Activated gamma-delta T cell (primary cell): Measurements from ENCODE around the gene OTOA.
"Not testable (repeated sequence)": the region's sequence is repeated elsewhere in the genome, so short reads cannot be mapped to it uniquely, and the experiment has no call there.

Experiments
- DNase-seq: peaks from one replicate; lab custom pipeline; 2025; lab: John Stamatoyannopoulos, UW

Gene OTOA

DNA sequence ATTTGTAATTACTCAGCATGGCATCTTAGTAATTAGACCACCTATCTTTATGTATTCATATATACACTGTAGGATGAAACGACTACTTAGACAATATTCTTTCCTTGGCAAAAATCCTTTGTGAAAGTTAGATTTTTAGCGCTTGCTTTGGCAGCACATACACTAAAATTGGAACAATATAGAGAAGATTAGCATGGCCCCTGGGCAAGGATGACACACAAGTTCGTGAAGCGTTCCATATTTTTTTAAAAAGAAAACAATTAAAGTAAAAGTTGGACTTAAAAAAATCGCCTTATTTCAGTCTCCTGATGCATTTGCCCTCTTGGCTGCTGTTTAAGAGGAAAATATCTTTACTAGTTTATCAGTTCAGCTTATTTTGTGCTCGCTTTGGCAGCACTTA, 21.9 kb upstream of the OTOA start:
- DNase-seq = no peak

- no peak for DNase-seq
Measured at GRCh38 chr16:21642861-21643260, 20.9 kb upstream of the OTOA start.

GRCh38 chr16:21643785-21644184, 20.0 kb upstream of the OTOA start:
- no peak for DNase-seq

DNA sequence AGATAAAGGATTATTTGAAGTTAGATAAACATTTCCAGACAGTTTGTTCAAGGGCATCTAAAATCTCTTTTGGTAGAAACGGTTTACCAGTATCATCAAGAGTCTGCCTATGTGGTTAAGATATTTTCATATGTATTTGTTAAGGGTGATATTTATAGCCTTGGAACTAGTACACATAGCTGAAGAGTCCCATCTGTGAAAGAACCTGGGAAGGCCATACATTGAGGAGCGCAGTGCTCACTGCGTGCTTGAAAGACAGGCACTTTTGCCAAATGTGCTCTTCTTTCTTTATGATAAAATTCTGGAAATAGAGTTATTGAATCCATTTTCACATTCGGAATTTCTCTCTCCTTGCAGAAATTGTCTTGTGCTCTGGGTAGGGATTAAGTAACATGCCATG, 19.1 kb upstream of the OTOA start:
- DNase-seq = no peak

GRCh38 chr16:21645261-21645721, 18.5 kb upstream of the OTOA start:
- peak; percentile 28 for DNase-seq

GRCh38 chr16:21646091-21646490, 17.7 kb upstream of the OTOA start:
- DNase-seq = no peak

DNA sequence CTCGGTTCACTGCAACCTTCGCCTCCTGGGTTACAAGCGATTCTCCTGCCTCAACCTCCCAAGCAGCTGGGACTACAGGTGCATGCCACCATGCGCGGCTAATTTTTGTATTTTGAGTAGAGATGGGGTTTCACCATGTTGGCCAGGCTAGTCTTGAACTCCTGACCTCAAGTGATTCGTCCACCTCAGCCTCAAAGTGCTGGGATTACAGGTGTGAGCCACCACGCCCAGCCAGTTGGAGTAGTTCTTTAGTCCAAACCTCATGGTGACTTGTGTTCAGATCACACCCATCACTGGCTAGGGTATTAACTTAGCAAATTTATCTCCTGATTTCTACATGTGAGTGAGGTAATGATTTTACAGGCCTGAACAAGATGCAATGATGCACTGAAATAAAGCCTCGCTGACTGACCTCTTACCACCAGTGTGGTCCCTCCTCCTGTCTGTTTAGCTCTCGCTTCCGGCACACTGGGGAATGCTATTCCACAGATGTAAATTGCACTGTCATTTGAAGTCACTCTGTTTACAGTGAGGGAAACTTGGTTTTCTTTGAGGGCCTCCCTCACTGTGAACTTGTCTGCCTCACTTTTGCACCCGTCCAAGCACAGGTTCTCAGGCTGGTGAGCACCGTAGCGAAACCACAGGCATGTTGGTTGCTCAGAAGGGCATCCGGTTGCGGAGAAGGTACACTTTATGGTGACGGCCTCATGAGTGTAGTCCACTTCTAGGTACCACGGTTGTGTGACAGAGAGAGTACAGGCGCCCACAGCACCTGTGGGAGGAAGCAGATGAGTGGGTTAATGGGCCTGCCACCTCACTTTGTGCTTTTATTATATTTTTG, 16.8 kb upstream of the OTOA start:
- DNase-seq = no peak

- no peak for DNase-seq
Measured at GRCh38 chr16:21647562-21648164, 16.1 kb upstream of the OTOA start.

DNA sequence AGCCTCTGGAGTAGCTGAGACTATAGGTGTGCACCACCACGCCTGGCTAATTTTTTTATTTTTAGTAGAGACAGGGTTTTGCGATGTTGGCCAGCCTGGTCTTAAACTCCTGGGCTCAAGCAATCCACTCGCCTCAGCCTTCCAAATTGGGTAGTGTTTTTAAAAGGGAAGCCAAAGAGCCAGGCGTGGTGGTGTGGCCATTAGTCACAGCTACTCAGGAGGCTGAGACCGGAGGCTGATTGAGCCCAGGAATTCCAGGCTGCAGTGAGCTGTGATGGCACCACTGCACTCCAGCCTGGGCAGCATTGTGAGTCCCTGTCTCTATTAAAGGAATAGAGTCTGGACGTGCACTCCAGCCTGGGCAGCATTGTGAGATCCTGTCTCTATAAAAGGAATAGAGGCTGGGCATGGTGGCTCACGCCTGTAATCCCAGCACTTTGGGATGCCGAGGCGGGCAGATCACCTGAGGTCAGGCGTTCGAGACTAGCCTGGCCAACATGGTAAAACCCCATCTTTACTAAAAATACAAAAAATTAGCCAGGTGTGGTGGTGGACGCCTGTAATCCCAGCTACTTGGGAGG, 13.9 kb upstream of the OTOA start:
- not testable (repeated sequence) for DNase-seq

- DNase-seq = no peak
Measured at GRCh38 chr16:21650521-21650920, 13.2 kb upstream of the OTOA start.

DNA sequence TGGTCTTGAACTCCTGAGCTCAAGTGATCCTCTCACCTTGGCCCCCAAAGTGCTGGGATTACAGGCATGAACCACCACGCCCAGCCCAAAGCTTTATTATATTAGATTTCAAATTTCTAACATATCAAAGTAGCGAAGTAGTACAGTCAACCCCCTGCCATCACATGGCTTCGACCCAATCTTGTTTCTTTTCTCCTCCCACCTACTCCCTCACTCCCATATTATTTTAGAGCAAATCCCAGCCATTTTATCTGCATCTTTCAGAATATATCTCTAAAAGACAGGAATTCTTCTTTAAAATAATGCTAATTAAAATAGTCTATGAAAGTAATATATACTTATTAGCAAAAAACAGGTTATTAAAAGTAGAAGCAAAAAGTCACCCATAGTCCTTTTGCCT, 12.3 kb upstream of the OTOA start:
- no peak for DNase-seq

DNA sequence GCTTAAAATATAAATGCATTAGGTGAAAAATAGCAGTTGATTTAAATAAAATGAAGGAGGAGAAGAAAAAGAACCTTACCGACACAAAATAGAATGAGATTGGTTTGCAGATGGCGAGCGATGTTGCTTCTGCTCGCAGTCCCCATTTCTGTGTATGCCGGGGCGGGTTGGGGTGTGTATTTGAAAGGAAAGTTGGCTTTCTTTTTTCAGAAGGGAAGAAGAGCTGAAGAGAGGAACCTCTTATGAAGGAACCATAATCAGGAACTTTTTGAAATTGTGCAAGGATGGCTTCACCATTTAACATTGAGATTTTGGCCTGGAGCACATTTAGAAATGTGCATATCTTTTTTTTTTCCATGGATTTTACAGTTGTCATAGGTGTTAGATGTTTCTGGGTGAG, 11.3 kb upstream of the OTOA start, which contains the start of gene IGSF6:
Gene IGSF6 (minus strand): TSS at position 156 of the 400 bp plus-strand sequence. CDS start 10 bp downstream, at position 146.
- no peak for DNase-seq

DNA sequence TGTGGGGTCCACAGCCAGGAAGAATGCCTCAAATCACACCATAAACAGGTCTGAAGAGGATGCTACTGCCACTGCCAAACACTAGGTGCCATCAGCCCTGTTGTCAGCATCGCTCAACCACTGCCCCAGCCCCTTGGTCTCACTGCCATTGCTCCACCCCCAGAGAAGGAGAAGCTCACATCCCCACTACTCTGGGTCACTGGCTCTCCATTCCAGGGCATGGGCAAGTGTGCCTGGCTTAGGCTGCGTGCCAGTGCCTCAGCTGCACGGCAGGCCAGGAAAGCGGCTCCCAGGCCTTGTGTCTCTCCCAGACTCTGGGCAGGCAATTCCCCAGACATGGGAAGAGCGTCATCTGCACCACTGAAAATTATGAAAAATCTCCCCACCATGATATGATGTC, 10.2 kb upstream of the OTOA start:
- DNase-seq = no peak

DNA sequence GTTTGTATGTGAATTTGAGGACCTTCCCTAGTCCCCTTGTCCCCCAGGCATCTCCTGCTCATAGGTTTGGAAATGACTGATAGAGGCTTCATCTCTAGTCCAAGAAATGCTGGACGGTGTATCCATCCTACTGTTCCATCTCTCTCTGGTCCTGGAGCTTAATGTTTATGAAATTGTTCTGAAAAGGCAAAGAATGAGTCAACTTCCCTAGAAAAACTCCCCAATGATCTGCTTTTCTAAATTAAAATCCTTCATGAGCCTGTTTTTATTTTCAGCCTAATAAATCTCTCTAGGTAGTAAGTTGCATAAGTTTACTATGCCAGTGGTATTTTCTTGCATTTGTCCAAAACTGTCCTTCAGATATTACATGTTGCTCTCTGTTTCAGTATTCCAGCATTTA, 9.3 kb upstream of the OTOA start:
- no peak for DNase-seq

- DNase-seq = no peak
Measured at GRCh38 chr16:21654881-21655280, 8.9 kb upstream of the OTOA start.

GRCh38 chr16:21656795-21657768, 6.7 kb upstream of the OTOA start:
- no peak for DNase-seq

- no peak for DNase-seq
Measured at GRCh38 chr16:21659124-21659523, 4.6 kb upstream of the OTOA start.

DNA sequence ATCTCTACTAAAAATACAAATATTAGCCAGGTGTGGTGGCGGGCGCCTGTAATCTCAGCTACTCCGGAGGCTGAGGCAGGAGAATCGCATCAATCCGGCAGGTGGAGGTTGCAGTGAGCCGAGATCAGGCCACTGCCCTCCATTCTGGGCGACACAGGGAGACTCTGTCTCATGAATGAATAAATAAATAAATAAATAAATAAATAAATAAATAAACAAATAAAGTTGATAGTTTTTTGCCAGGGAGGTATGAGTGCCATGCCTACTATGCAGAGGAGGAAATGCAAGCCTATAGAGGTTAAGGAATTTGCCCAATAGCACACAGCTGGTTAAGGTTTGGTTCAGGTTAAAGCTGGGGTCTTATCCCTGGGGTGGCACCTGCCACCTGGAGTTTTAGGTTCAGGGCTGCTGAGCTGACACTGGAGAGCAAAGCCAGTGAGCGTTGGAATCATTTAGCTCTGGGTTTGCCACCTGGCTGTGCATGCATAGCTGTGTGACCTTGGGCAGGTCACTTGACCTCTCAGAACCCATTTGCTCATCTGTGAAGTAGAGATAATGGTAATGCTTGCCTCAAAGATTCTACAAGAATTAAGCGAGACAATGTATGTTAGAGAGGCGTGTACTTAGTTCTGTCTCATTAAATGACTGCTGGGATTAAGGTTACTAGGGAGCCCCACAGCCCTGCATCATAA, 1.2 kb downstream of the OTOA start:
- no peak for DNase-seq

- no peak for DNase-seq
Measured at GRCh38 chr16:21666772-21667171, 3.0 kb downstream of the OTOA start.

DNA sequence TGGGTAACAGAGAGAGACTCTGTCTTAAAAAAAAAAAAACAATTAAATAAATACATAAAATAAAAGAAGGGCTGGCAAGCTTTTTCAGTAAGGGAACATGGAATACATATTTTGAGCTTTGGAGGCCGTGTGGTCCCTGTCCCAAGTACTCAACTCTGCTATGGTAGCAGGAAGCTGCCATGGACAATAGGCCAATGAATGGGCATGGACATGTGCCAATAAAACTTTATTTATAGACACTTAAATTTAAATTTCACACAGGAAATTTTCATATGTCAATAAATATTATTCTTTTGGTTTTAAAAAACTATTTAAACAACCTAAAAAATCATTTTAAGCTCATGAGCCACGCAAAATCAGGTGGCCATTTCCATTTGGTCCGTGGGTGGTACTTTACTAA, 3.8 kb downstream of the OTOA start:
- no peak for DNase-seq

GRCh38 chr16:21673469-21673868, 9.7 kb downstream of the OTOA start:
- DNase-seq = no peak
